Measurements from ENCODE around the gene KMT5C.

KMT5C gene

GRCh38 chr19:55339105-55339888 lies at the start of gene KMT5C:
Gene KMT5C (plus strand): TSS chr19:55339876. CDS start chr19:55341937, 2,061 bp downstream.
- Mint-ChIP-seq H3K4me1 (peaks cover 17% of the 10 kb centered on the region), H3K4me3 (peak within 1 kb of the TSS; percentile 96 to 98), H3K9me3 (no peaks in the 10 kb centered on the region)

GRCh38 chr19:55297267-55297666 lies 42.4 kb upstream of the KMT5C start:
- ATAC-seq, result no peak
- H3K27me3 Mint-ChIP-seq, result no peaks in the 10 kb centered on the region
- DNase-seq, result no peak
- no peaks in the 10 kb centered on the region for H3K9me3 Mint-ChIP-seq
- no peak overlapping the region for H3K4me3 Mint-ChIP-seq
- peaks cover 20% of the 10 kb centered on the region for H3K4me1 Mint-ChIP-seq
- no peak overlapping the region for H3K27ac Mint-ChIP-seq

More at GRCh38 chr19:55339105-55339888, at the start of gene KMT5C:
- H3K27ac Mint-ChIP-seq, result peak within 1 kb of the TSS; percentile 99
- H3K27me3 Mint-ChIP-seq, result peaks cover 11% of the 10 kb centered on the region
- ATAC-seq, result peak; percentile 89
- peak; percentile 100 for DNase-seq

- Mint-ChIP-seq H3K4me3 (no peak overlapping the region), H3K27me3 (no peaks in the 10 kb centered on the region), H3K9me3 (no peaks in the 10 kb centered on the region), H3K4me1 (peaks cover 21% of the 10 kb centered on the region), H3K27ac (no peak overlapping the region)
- ATAC-seq, result no peak
- no peak for DNase-seq
Observed at GRCh38 chr19:55299991-55300390, 39.7 kb upstream of the KMT5C start.

- H3K27ac Mint-ChIP-seq, result no peak overlapping the region
- H3K27me3 Mint-ChIP-seq, result no peaks in the 10 kb centered on the region
- ATAC-seq, result no peak
- DNase-seq, result no peak
- no peaks in the 10 kb centered on the region for H3K9me3 Mint-ChIP-seq
- H3K4me3 Mint-ChIP-seq, result peak overlapping the region; percentile 92 to 93
- H3K4me1 Mint-ChIP-seq, result peaks cover 26% of the 10 kb centered on the region
Observed at GRCh38 chr19:55300886-55301458, 38.7 kb upstream of the KMT5C start.

- DNase-seq (peak; percentile 93 to 96), ATAC-seq (peak; percentile 92)
- Mint-ChIP-seq H3K4me1 (peaks cover 26% of the 10 kb centered on the region), H3K9me3 (no peaks in the 10 kb centered on the region), H3K27me3 (no peaks in the 10 kb centered on the region), H3K4me3 (peak overlapping the region; percentile 92 to 93), H3K27ac (peak overlapping the region; percentile 92 to 94)
Observed at GRCh38 chr19:55301459-55302317, 38.0 kb upstream of the KMT5C start.

- Mint-ChIP-seq H3K4me1 (peaks cover 26% of the 10 kb centered on the region), H3K9me3 (no peaks in the 10 kb centered on the region)
- no peak for ATAC-seq
Observed at GRCh38 chr19:55302318-55302703, 37.4 kb upstream of the KMT5C start.

GRCh38 chr19:55303477-55303876 lies 36.2 kb upstream of the KMT5C start:
- DNase-seq, result no peak
- Mint-ChIP-seq H3K4me3 (no peak overlapping the region), H3K27ac (no peak overlapping the region), H3K27me3 (no peaks in the 10 kb centered on the region), H3K9me3 (no peaks in the 10 kb centered on the region), H3K4me1 (peaks cover 26% of the 10 kb centered on the region)
- ATAC-seq, result no peak

More at GRCh38 chr19:55302318-55302703, 37.4 kb upstream of the KMT5C start:
- H3K27ac Mint-ChIP-seq, result peak overlapping the region; percentile 92 to 93
- no peaks in the 10 kb centered on the region for H3K27me3 Mint-ChIP-seq
- DNase-seq, result no peak
- H3K4me3 Mint-ChIP-seq, result peak overlapping the region; percentile 92 to 93

- Mint-ChIP-seq H3K4me3 (no peak overlapping the region), H3K9me3 (no peaks in the 10 kb centered on the region), H3K27me3 (no peaks in the 10 kb centered on the region), H3K27ac (no peak overlapping the region), H3K4me1 (peaks cover 26% of the 10 kb centered on the region)
- peak; percentile 53 for ATAC-seq
- DNase-seq, result no peak
Observed at GRCh38 chr19:55304279-55304978, 35.2 kb upstream of the KMT5C start.

GRCh38 chr19:55304980-55305379 lies 34.7 kb upstream of the KMT5C start:
- Mint-ChIP-seq H3K27me3 (no peaks in the 10 kb centered on the region), H3K4me3 (no peak overlapping the region), H3K27ac (no peak overlapping the region), H3K4me1 (peaks cover 26% of the 10 kb centered on the region), H3K9me3 (no peaks in the 10 kb centered on the region)
- DNase-seq (no peak), ATAC-seq (no peak)

GRCh38 chr19:55305491-55305890 lies 34.2 kb upstream of the KMT5C start:
- no peaks in the 10 kb centered on the region for H3K9me3 Mint-ChIP-seq
- peak; percentile 44 for ATAC-seq
- peaks cover 26% of the 10 kb centered on the region for H3K4me1 Mint-ChIP-seq
- H3K27me3 Mint-ChIP-seq, result no peaks in the 10 kb centered on the region
- peak in 1 of 2 donors; percentile 32 for DNase-seq
- no peak overlapping the region for H3K4me3 Mint-ChIP-seq
- no peak overlapping the region for H3K27ac Mint-ChIP-seq

GRCh38 chr19:55305983-55306562 lies 33.6 kb upstream of the KMT5C start:
- ATAC-seq, result no peak
- H3K27me3 Mint-ChIP-seq, result no peaks in the 10 kb centered on the region
- DNase-seq, result no peak
- peaks cover 24% of the 10 kb centered on the region for H3K4me1 Mint-ChIP-seq
- H3K9me3 Mint-ChIP-seq, result no peaks in the 10 kb centered on the region
- no peak overlapping the region for H3K27ac Mint-ChIP-seq
- no peak overlapping the region for H3K4me3 Mint-ChIP-seq

GRCh38 chr19:55306712-55307111 lies 33.0 kb upstream of the KMT5C start:
- H3K27ac Mint-ChIP-seq, result no peak overlapping the region
- no peaks in the 10 kb centered on the region for H3K9me3 Mint-ChIP-seq
- ATAC-seq (no peak), DNase-seq (no peak)
- peaks cover 18% of the 10 kb centered on the region for H3K4me1 Mint-ChIP-seq
- H3K27me3 Mint-ChIP-seq, result no peaks in the 10 kb centered on the region
- H3K4me3 Mint-ChIP-seq, result no peak overlapping the region

- DNase-seq, result no peak
- Mint-ChIP-seq H3K27ac (no peak overlapping the region), H3K4me1 (peaks cover 11% of the 10 kb centered on the region), H3K27me3 (no peaks in the 10 kb centered on the region), H3K9me3 (no peaks in the 10 kb centered on the region), H3K4me3 (no peak overlapping the region)
- ATAC-seq, result no peak
Observed at GRCh38 chr19:55308281-55308680, 31.4 kb upstream of the KMT5C start.

- Mint-ChIP-seq H3K27ac (no peak overlapping the region), H3K4me3 (no peak overlapping the region), H3K27me3 (no peaks in the 10 kb centered on the region), H3K9me3 (no peaks in the 10 kb centered on the region), H3K4me1 (peaks cover 12% of the 10 kb centered on the region)
- ATAC-seq, result no peak
- no peak for DNase-seq
Observed at GRCh38 chr19:55309448-55309847, 30.2 kb upstream of the KMT5C start.

GRCh38 chr19:55310498-55310897 lies 29.2 kb upstream of the KMT5C start:
- no peak overlapping the region for H3K4me3 Mint-ChIP-seq
- DNase-seq, result no peak
- no peaks in the 10 kb centered on the region for H3K27me3 Mint-ChIP-seq
- H3K4me1 Mint-ChIP-seq, result peaks cover 15% of the 10 kb centered on the region
- ATAC-seq, result no peak
- H3K9me3 Mint-ChIP-seq, result no peaks in the 10 kb centered on the region
- no peak overlapping the region for H3K27ac Mint-ChIP-seq

All from stimulated activated naive CD8-positive, alpha-beta T cell treated with anti-CD3 and anti-CD28 coated beads, Interleukin-15, amount 100 ng/mL, for 72 hours (primary cell).